Measurements from ENCODE around the gene NAV2. TPM values are rescaled to one million over a fixed set of nuclear protein-coding genes. Genes with fewer than 3 reads are reported as not detected.
"Not testable (repeated sequence)": the region's sequence is repeated elsewhere in the genome, so short reads cannot be mapped to it uniquely, and the experiment has no call there.

The NAV2 gene
- total RNA-seq, 1 donor from 2014 or later: 6.8 TPM

- DNase-seq: not testable (repeated sequence)
Observed at GRCh38 chr11:19960410-19960809, 247.8 kb downstream of the NAV2 start.

- no peak for DNase-seq
Observed at GRCh38 chr11:19961225-19961624, 248.6 kb downstream of the NAV2 start.

DNA sequence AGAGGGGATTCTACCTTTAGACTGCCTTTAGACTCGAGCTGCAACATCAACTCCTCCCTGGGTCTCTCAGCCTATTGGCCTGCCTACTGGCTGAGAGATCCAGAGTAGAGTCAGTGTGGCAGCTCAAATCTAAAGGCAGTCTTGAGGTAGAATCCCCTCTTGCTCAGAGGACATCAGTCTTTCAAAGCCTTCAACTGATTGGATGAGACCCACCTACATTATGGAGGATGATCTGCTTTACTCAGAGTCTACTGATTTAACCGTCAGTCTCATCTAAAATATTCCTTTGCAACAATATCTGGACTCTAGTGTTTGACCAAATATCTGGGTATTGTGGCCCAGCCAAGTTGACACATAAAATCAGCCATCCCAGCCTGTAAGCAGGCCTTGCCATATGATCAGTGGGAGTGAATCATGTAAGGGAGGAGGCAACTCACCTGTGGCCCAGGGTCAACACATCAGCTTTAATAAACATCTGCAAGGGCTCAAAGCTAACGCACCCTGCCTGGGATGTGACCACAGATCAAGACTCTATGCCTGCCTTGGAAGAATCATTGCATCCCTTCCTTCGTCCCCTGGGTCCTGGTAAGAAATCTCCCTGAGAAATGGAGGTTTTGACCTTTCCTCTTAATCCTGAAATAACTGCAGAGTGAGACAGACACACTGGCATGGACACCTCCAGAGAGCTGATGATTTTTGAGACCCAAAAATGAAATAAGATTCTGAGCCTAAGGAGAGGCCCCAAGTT is 249.6 kb downstream of the NAV2 start:
- DNase-seq: no peak

DNA sequence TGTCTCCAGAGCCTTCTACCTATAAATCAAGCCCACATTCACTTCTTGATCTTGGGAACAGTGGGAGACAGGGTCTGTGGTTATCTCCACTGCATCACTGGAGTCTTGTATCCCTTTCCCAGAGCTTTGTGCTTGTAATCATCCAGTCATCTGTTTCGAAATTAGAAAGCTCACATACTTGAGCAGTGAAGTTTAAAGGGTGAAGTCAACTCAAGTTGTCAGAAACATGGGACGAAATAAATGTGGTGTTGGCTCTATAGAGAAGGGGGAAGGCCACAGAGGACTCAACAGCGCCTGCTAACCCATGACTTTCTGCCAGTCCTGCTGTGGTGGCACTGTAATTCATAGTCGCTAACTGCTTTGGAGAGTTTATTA is 250.2 kb downstream of the NAV2 start:
- DNase-seq: no peak

DNA sequence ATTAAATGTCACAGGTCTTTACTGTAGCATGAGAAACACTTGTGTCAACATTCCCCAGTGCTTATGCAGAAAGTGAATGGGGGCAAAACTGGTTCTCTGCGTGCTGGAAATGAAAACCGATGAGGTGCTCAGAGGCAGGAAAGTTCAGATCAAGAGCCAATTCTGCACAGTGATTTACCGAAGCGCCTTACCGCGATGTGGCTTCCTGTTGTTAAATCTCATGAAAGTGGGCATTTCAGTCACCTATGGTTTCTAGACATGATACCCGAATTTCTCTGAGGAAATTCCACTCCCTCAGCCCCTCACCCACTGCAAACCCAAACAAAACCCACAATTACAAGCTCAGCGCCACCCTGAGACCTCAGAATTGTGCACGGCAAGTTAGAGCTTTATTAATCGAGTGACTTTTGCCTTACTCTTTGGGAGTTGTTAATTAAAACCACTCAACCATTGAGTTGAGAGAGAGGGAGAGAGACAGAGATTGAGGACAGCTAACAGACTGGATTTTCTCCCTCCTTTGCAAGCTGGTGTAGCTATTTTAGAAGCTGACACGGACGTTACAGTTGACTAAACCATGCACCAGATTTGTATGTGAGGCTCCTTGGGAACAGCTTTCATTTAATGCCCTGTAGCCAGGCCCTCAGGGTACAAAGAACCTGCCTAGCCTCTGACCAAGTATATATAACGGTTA is 251.2 kb downstream of the NAV2 start:
- no peak for DNase-seq

GRCh38 chr11:19966441-19966840 is 253.8 kb downstream of the NAV2 start:
- DNase-seq: no peak

DNA sequence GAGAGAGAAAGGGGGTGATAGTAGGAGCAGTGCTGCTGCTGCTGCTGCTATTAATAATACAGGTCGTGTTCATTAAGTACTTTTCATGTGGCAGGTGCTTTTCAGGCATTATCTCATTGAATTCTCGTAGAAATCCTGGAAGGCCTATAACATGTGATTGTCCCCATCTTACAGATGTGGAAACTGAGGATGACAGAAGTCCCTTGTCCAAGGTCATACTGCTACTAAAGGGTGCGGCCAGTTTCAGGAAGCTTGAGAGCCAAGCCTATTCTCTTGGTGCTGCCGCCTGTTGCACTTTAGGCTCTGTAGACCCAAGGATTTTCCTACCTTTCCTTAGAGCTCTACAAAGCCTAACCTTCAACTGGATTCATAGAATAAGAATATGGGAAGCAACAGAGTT is 254.3 kb downstream of the NAV2 start:
- no peak for DNase-seq

DNA sequence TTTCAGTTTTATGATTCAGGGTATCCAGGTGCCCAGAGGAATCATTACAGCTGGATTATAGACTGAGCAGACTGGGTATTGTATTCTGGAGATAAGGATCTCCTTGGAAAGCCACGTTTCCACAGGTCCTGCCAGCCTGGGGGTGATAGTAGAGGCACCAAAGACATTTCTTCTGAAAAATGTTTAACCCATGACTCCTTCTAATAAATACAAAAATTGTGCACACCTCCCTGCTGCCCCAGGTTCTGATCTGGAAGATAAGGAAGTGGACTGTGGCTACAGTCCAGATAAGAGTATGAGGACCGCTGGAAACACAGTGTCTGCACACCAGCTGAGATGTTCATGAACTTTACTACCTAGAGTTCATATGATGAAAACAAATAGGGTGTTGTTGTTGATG is 255.2 kb downstream of the NAV2 start:
- DNase-seq: no peak

DNA sequence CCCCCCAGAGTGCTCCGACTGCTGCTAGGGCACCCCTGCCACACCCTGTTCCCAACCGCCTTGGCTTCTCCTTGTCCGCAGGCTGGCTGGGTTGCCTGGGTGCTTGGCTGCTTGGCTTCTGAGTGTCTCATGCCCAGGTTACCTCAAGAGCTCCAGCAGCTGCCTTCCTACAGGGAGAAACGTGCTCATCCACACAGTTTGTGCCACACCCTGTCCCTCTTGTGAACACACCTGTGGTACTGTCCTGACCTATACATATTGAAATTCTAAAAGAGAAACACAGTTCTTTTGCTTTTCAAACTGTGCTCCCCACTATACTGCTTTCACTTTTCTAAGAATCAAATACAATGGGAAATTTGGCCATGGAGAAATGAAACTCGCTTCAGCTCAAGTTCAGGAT is 256.2 kb downstream of the NAV2 start:
- DNase-seq: no peak

DNA sequence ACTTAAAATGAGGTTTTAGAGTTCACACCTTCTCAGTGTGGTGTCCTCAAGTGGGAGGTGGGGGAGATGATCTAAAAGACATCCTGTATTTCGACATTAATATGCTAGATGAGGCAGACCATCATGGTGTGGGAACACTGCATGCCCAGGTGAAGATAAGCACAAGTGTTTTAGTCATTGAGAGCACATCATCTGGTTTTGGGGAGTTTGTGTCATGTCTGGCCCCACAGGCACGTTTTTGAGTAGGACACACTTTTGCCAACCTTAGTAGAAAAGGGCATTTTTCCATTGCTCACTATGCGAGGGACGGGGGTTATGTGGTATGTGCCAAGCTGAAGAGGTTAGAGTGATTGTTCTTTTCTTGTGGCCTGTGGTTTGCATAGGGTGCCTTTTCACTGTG is 258.3 kb downstream of the NAV2 start:
- no peak for DNase-seq

GRCh38 chr11:19972091-19972490 is 259.5 kb downstream of the NAV2 start:
- no peak for DNase-seq

DNA sequence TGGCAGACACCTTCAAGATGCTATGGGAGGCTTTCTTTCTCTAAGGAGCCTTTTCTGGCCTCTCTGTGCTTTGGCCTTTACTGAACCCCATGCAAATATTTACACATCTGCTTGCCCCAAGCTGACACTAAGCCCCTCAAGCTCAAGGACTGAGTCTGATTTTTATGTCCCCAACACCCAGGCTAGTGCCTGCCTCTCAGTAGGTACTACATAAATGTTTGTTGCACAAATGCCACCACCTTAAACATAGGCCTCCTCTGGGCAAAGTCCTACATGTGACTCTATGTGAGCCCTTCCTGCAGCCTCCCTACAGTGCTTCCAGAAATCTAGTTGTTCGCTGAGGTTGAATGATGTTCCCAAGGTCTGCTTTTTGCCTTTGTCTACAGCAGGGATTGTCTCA is 260.0 kb downstream of the NAV2 start:
- DNase-seq: no peak

DNA sequence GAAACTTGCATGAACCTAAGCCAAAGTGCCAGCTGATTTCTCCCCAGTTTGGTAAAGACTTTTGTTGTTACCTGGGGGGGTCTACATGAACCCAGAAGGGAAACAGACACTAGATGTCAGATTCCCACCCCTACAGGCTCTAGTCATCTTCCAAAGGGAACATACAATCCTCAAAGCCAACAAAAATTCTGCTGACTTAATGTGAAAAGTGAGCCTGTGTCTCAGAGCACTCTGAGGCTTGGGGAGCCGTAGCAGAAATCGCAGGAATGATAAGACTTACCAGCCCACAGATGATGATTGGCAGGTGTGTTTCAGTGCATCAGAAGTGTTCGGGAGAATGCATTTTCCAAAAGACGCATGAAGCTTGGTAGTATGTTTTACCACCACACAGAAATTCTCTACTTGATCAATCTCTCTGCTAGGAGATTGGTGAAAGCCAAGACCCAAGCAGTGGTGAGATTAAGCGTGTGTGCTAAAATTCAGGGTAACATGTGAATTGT is 260.5 kb downstream of the NAV2 start:
- no peak for DNase-seq

- DNase-seq: no peak
Observed at GRCh38 chr11:19974886-19975285, 262.2 kb downstream of the NAV2 start.

DNA sequence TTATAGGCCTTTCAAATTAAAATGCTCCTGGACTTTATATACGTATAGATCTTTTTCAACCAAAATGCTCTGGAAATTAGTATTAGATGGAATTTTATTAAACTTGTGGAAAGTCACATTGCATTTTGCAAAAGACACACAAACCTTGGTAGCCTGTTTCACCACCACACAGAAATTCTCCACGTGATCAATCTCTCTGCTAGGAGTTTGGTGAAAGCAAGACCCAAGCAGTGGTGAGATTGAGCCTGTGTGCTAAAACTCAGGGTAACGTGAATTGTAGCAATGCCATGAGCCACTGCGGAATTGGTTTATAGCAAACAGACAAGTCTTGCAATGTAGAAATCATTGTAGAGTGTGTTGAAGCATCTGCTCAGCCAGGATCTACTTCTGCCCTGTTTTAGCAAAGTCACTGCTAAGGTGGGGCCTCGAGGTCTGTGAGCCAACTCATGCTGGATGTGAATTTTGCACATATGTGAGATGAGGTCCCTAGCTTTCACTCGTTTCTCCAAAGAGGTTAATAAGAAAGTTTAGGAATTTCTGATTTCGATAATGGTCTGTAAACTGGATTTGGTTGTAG is 262.9 kb downstream of the NAV2 start:
- DNase-seq: no peak

DNA sequence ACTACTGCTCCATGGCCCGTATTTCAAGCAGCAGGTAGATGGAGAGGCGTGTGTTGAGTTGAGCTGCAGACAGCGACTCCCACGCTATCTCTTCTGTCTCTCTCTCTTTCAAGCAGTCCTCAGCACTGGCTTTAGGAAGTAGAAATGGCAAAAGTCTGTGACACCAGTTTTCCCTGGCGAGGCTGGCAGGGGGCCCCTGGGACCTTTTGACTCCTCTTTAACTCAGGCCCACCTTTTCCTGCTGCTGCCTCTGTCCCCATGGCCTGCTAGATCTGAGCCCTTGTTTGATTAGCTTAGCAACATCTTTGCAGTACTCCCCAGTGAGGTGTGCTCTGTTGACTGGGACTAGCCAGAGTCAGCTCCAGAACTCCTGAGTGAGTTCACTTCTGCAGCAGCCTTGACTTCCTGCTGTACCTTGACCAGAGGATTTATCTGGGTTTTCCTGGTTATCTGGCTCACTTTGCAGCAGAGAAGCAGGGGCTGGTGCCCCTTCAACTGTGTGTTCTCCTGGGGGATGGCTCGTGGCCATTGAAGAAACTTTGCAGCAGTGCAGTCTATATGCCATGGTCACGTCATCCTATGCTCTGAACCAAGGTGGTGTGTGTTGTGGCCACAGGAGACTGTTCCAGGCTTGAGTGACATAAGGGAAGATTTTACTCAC is 263.8 kb downstream of the NAV2 start:
- no peak for DNase-seq

GRCh38 chr11:19977941-19978340 is 265.3 kb downstream of the NAV2 start:
- no peak for DNase-seq

GRCh38 chr11:19978668-19979518 is 266.3 kb downstream of the NAV2 start:
- peak; percentile 71 for DNase-seq

DNA sequence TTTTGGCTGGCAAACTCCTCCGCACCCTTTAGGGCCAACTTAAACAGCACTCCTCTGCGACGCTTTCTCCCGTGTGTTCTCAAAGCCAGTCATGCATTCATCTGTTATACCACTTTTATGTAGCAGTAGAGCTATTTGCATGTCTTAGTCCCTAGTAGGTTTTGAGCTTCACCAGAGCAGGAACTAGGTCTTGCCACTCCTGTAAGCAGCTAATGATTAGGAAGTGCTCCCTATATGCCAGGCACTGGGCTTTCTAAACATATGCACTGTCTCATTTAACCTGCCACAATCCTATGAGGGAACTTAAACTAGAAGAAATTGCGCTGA is 266.8 kb downstream of the NAV2 start:
- no peak for DNase-seq

DNA sequence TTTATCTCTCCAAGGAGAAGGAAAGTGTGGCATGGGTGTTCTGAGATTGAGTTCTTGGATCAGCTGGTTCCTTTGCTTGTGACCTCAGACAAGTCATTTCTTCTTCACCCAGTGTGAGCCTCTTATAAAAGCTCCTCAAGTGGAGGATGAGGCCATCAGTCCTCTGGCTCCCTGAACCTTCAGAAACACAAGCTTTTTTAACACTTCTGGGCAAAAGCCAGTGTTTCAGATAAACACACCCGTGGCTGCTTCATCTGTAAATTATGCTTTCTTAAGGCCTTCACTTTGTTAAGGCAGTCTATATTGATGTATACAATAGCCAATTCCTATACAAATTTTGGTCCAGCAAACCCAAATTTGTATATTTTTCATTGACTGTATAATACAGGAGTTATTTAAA is 267.8 kb downstream of the NAV2 start:
- no peak for DNase-seq

GRCh38 chr11:19980957-19981669 is 268.5 kb downstream of the NAV2 start:
- DNase-seq: peak; percentile 51
